H1 (cell line): ENCODE measurements around the gene C19orf73. TPM values are rescaled to one million over a fixed set of nuclear protein-coding genes. Genes with fewer than 3 reads are reported as not detected.

Experiments
- CEBPB ChIP-seq: IDR thresholded peaks from 2 replicates; pipeline ENCODE4 v1.6.1; 2012; ENCODE audit warnings: low read depth, low read length
- CHD2 ChIP-seq: IDR thresholded peaks from 2 replicates; pipeline ENCODE4 v1.6.1; 2012; ENCODE audit warnings: low read length, improper control_type of control experiment
- KDM4A ChIP-seq: IDR thresholded peaks from one replicate; pipeline ENCODE4 v1.7.1; 2012; ENCODE audit warnings: low read depth, mild to moderate bottlenecking, moderate library complexity, low read length, inconsistent platforms; ENCODE audit not compliant: severe bottlenecking
- POLR2A ChIP-seq, 2 experiments: IDR thresholded peaks; 1 replicate in 1 of 2; 2 replicates in 1 of 2; pipeline ENCODE4 v1.6.1; 2011; ENCODE audit warnings: low read depth in 2 of 2, low read length in 2 of 2, mild to moderate bottlenecking in 2 of 2; ENCODE audit errors: control extremely low read depth in 1 of 2
- POU5F1 ChIP-seq: IDR thresholded peaks from 2 replicates; pipeline ENCODE4 v1.6.1; 2011; ENCODE audit warnings: low read depth, mild to moderate bottlenecking, low read length, moderate library complexity
- SIX5 ChIP-seq: IDR thresholded peaks from 2 replicates; pipeline ENCODE4 v1.6.1; 2011; ENCODE audit warnings: mild to moderate bottlenecking, low read depth, low read length
- TCF12 ChIP-seq: IDR thresholded peaks from 2 replicates; pipeline ENCODE4 v1.6.1; 2011; ENCODE audit warnings: low read depth, mild to moderate bottlenecking, low read length
- polyA plus RNA-seq, 7 experiments: library from polyadenylated mRNA; depleted of rRNA in 3 of 7; stranded (reverse) in 5 of 7; unstranded in 2 of 7; fragments of >200 nt in 5 of 7; fragments of 200-250 nt in 2 of 7; gene quantifications; 1 replicate in 5 of 7; 2 replicates in 1 of 7; 4 replicates in 1 of 7; pipeline versions ENCODE4 v1.2.1 to v1.2.3, GENCODE V29; 2011 to 2013; ENCODE audit warnings: missing spikeins in 2 of 7, mixed read lengths in 2 of 7
- total RNA-seq: library from RNA; stranded (reverse); fragmentation: NEBNext Ultra II Directional; extraction: Animal tissue kit (Norgen Biotek cat#: 25700); gene quantifications from 2 replicates; pipeline ENCODE4 v1.2.1, GENCODE V29; 2021
- TF ChIP-seq, protein P1 (sequence below): fragments of 300-600 bp; sonication (generic); IDR thresholded peaks from 2 replicates; pipeline ENCODE4 v1.7.1; 2012; ENCODE audit warnings: low read length, moderate library complexity, mild to moderate bottlenecking, inconsistent platforms; ENCODE audit not compliant: insufficient replicate concordance
- TF ChIP-seq, protein P2 (sequence below): IDR thresholded peaks from 2 replicates; pipeline ENCODE4 v1.6.1; 2012; ENCODE audit warnings: low read length, inconsistent platforms

Gene C19orf73
- total and polyA plus RNA-seq, 2 of the 8 experiments (the other 6 are each of a cell fraction or from before 2014, with no cell fraction given): 2.5 to 4.6 TPM

DNA sequence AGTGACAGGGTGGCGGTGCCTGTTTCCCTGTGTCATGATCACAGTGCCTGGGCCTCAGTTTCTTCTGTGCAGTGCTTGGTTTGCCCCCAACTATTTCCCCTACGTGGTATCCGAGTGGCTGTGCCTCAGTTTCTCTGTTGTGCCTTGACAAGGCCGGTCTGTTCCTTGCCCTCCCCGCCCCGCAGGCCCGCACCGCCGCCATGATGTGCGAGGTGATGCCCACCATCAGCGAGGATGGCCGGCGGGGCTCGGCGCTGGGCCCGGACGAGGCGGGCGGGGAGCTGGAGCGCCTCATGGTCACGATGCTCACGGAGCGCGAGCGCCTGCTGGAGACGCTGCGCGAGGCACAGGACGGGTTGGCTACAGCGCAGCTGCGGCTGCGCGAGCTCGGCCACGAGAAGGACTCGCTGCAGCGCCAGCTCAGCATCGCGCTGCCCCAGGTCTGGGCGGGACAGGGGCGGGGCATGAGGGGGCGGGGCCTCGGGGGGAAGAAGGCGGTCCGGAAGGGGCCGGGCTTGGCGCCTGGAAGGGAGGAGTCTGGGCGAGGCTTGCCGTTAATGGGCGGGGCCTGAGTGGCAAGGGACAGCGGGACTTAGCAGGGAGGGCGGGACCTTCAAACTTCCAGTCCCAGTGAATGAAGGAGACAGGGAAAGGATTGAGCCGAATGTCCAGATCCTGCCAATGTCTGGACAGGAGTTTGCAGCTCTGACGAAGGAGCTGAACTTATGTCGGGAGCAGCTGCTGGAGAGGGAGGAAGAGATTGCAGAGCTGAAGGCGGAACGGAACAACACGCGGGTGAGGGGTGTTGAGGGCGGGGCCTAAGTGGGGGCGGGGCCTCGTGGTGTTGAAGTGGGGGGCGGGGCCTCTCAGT is 9.0 kb upstream of the C19orf73 start (continued):
- TF ChIP-seq SIX5 (no peak), POLR2A (IDR thresholded peaks at IDR 0.05; ENCODE audit: control extremely low read depth in 1 of 2, low read depth in 2 of 2, low read length in 2 of 2) (peak in 1 of 2 experiments; percentile 69; a peak in 2 of 3 replicates), KDM4A (peak; percentile 65), TCF12 (no peak), CEBPB (no peak), POU5F1 (no peak), CHD2 (no peak)
- TF ChIP-seq, protein P1, sequence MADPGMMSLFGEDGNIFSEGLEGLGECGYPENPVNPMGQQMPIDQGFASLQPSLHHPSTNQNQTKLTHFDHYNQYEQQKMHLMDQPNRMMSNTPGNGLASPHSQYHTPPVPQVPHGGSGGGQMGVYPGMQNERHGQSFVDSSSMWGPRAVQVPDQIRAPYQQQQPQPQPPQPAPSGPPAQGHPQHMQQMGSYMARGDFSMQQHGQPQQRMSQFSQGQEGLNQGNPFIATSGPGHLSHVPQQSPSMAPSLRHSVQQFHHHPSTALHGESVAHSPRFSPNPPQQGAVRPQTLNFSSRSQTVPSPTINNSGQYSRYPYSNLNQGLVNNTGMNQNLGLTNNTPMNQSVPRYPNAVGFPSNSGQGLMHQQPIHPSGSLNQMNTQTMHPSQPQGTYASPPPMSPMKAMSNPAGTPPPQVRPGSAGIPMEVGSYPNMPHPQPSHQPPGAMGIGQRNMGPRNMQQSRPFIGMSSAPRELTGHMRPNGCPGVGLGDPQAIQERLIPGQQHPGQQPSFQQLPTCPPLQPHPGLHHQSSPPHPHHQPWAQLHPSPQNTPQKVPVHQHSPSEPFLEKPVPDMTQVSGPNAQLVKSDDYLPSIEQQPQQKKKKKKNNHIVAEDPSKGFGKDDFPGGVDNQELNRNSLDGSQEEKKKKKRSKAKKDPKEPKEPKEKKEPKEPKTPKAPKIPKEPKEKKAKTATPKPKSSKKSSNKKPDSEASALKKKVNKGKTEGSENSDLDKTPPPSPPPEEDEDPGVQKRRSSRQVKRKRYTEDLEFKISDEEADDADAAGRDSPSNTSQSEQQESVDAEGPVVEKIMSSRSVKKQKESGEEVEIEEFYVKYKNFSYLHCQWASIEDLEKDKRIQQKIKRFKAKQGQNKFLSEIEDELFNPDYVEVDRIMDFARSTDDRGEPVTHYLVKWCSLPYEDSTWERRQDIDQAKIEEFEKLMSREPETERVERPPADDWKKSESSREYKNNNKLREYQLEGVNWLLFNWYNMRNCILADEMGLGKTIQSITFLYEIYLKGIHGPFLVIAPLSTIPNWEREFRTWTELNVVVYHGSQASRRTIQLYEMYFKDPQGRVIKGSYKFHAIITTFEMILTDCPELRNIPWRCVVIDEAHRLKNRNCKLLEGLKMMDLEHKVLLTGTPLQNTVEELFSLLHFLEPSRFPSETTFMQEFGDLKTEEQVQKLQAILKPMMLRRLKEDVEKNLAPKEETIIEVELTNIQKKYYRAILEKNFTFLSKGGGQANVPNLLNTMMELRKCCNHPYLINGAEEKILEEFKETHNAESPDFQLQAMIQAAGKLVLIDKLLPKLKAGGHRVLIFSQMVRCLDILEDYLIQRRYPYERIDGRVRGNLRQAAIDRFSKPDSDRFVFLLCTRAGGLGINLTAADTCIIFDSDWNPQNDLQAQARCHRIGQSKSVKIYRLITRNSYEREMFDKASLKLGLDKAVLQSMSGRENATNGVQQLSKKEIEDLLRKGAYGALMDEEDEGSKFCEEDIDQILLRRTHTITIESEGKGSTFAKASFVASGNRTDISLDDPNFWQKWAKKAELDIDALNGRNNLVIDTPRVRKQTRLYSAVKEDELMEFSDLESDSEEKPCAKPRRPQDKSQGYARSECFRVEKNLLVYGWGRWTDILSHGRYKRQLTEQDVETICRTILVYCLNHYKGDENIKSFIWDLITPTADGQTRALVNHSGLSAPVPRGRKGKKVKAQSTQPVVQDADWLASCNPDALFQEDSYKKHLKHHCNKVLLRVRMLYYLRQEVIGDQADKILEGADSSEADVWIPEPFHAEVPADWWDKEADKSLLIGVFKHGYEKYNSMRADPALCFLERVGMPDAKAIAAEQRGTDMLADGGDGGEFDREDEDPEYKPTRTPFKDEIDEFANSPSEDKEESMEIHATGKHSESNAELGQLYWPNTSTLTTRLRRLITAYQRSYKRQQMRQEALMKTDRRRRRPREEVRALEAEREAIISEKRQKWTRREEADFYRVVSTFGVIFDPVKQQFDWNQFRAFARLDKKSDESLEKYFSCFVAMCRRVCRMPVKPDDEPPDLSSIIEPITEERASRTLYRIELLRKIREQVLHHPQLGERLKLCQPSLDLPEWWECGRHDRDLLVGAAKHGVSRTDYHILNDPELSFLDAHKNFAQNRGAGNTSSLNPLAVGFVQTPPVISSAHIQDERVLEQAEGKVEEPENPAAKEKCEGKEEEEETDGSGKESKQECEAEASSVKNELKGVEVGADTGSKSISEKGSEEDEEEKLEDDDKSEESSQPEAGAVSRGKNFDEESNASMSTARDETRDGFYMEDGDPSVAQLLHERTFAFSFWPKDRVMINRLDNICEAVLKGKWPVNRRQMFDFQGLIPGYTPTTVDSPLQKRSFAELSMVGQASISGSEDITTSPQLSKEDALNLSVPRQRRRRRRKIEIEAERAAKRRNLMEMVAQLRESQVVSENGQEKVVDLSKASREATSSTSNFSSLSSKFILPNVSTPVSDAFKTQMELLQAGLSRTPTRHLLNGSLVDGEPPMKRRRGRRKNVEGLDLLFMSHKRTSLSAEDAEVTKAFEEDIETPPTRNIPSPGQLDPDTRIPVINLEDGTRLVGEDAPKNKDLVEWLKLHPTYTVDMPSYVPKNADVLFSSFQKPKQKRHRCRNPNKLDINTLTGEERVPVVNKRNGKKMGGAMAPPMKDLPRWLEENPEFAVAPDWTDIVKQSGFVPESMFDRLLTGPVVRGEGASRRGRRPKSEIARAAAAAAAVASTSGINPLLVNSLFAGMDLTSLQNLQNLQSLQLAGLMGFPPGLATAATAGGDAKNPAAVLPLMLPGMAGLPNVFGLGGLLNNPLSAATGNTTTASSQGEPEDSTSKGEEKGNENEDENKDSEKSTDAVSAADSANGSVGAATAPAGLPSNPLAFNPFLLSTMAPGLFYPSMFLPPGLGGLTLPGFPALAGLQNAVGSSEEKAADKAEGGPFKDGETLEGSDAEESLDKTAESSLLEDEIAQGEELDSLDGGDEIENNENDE: no peak
- TF ChIP-seq, protein P2, sequence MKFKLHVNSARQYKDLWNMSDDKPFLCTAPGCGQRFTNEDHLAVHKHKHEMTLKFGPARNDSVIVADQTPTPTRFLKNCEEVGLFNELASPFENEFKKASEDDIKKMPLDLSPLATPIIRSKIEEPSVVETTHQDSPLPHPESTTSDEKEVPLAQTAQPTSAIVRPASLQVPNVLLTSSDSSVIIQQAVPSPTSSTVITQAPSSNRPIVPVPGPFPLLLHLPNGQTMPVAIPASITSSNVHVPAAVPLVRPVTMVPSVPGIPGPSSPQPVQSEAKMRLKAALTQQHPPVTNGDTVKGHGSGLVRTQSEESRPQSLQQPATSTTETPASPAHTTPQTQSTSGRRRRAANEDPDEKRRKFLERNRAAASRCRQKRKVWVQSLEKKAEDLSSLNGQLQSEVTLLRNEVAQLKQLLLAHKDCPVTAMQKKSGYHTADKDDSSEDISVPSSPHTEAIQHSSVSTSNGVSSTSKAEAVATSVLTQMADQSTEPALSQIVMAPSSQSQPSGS: no peak
